WTC11 (cell line): ENCODE results near the gene EVA1C. TPM values are rescaled to one million over a fixed set of nuclear protein-coding genes. Genes with fewer than 3 reads are reported as not detected.
A peak's percentile ranks its signal among the peaks of the same experiment; 100 is the strongest.

Source experiments
- ATAC-seq: fragments of 200-7000 bp; cut with Tn5 transposase; 2 replicates; pipeline ENCODE4 v1.10.0; 2021; ENCODE audit warnings: mild to moderate bottlenecking, moderate library complexity
- CTCF ChIA-PET: fragments of 300-600 bp; sonication (Branson Sonifier 250); formaldehyde crosslinking; loops from one replicate; lab custom pipeline; 2021; ENCODE audit warnings: antibody characterized with exemption; lab: Charles Lee
- POLR2A ChIA-PET: fragments of 350-600 bp; sonication (Branson Sonifier 250); formaldehyde crosslinking; loops from one replicate; lab custom pipeline; 2021; ENCODE audit warnings: antibody characterized with exemption; lab: Charles Lee
- DNase-seq: peaks from one replicate; pipeline ENCODE4 v3.0.0; 2021; ENCODE audit warnings: low spot score
- H3K27ac Mint-ChIP-seq: 2 replicates; pipeline ENCODE4 v1.8.0; 2021; ENCODE audit warnings: mixed read lengths
- H3K27me3 Mint-ChIP-seq: 2 replicates; pipeline ENCODE4 v1.8.0; 2021; ENCODE audit warnings: low read depth, mild to moderate bottlenecking, moderate library complexity, mixed read lengths
- H3K36me3 Mint-ChIP-seq: 2 replicates; pipeline ENCODE4 v1.8.0; 2021; ENCODE audit warnings: mixed read lengths
- H3K4me1 Mint-ChIP-seq: 2 replicates; pipeline ENCODE4 v1.8.0; 2022; ENCODE audit warnings: mixed read lengths
- H3K4me3 Mint-ChIP-seq: 2 replicates; pipeline ENCODE4 v1.8.0; 2021; ENCODE audit warnings: mild to moderate bottlenecking, moderate library complexity, mixed read lengths
- H3K9me3 Mint-ChIP-seq: 2 replicates; pipeline ENCODE4 v1.8.0; 2021; ENCODE audit warnings: mixed read lengths
- AFF4 ChIP-seq: sonication (generic); formaldehyde crosslinking; IDR thresholded peaks from 2 replicates; pipeline ENCODE4 v1.8.1; 2023; ENCODE audit warnings: mild to moderate bottlenecking, missing genetic modification reagents, borderline replicate concordance
- CREB1 ChIP-seq: sonication (generic); formaldehyde crosslinking; IDR thresholded peaks from 2 replicates; pipeline ENCODE4 v1.8.0; 2023; ENCODE audit warnings: mild to moderate bottlenecking, missing genetic modification reagents
- CREM ChIP-seq: sonication (generic); formaldehyde crosslinking; IDR thresholded peaks from 2 replicates; pipeline ENCODE4 v1.8.1; 2022; ENCODE audit warnings: mild to moderate bottlenecking, missing genetic modification reagents, moderate library complexity
- E2F5 ChIP-seq: sonication (generic); formaldehyde crosslinking; IDR thresholded peaks from 2 replicates; pipeline ENCODE4 v1.8.1; 2022; ENCODE audit warnings: mild to moderate bottlenecking, moderate library complexity, missing genetic modification reagents
- NFE2L1 ChIP-seq: sonication (generic); formaldehyde crosslinking; IDR thresholded peaks from 2 replicates; pipeline ENCODE4 v1.8.1; 2023; ENCODE audit warnings: missing genetic modification reagents
- NR1H2 ChIP-seq: sonication (generic); formaldehyde crosslinking; IDR thresholded peaks from 2 replicates; pipeline ENCODE4 v1.9.0; 2021; ENCODE audit warnings: mild to moderate bottlenecking, moderate library complexity, missing genetic modification reagents
- NR2C2 ChIP-seq: sonication (generic); formaldehyde crosslinking; IDR thresholded peaks from 2 replicates; pipeline ENCODE4 v1.8.0; 2022; ENCODE audit warnings: mild to moderate bottlenecking, missing genetic modification reagents
- NR3C1 ChIP-seq: sonication (generic); formaldehyde crosslinking; conservative IDR thresholded peaks from 2 replicates; pipeline ENCODE4 v1.8.1; 2023; ENCODE audit warnings: low read depth, mild to moderate bottlenecking, missing genetic modification reagents
- OVOL2 ChIP-seq: fragments of 250-450 bp; sonication (Bioruptor Pico); IDR thresholded peaks from 2 replicates; pipeline ENCODE4 v1.9.0; 2021; ENCODE audit warnings: mild to moderate bottlenecking, borderline replicate concordance
- RORB ChIP-seq: fragments of 250-450 bp; sonication (Bioruptor Pico); IDR thresholded peaks from 2 replicates; pipeline ENCODE4 v1.9.0; 2021; ENCODE audit warnings: mild to moderate bottlenecking
- SP1 ChIP-seq: sonication (generic); formaldehyde crosslinking; conservative IDR thresholded peaks from 2 replicates; pipeline ENCODE4 v1.8.1; 2022; ENCODE audit warnings: missing genetic modification reagents
- ZNF138 ChIP-seq: sonication (generic); formaldehyde crosslinking; conservative IDR thresholded peaks from 2 replicates; pipeline ENCODE4 v1.8.1; 2022; ENCODE audit warnings: mild to moderate bottlenecking, moderate library complexity, missing genetic modification reagents
- ZNF232 ChIP-seq: sonication (generic); formaldehyde crosslinking; IDR thresholded peaks from 2 replicates; pipeline ENCODE4 v1.8.0; 2022; ENCODE audit warnings: mild to moderate bottlenecking, missing genetic modification reagents
- ZNF317 ChIP-seq: sonication (generic); formaldehyde crosslinking; IDR thresholded peaks from 2 replicates; pipeline ENCODE4 v1.8.1; 2023; ENCODE audit warnings: low read depth, mild to moderate bottlenecking, moderate library complexity, missing genetic modification reagents, borderline replicate concordance
- ZNF396 ChIP-seq: fragments of 250-450 bp; sonication (Bioruptor Pico); IDR thresholded peaks from 2 replicates; pipeline ENCODE4 v1.8.0; 2021; ENCODE audit warnings: mild to moderate bottlenecking, moderate library complexity, borderline replicate concordance
- ZNF423 ChIP-seq: fragments of 250-450 bp; sonication (Bioruptor Pico); IDR thresholded peaks from 2 replicates; pipeline ENCODE4 v2.1.2; 2022; ENCODE audit warnings: mild to moderate bottlenecking, moderate library complexity
- total RNA-seq: library from RNA; stranded (reverse); gene quantifications from 3 replicates; pipeline ENCODE4 v1.2.3, GENCODE V29; 2021
- TF ChIP-seq, protein P1 (sequence below): sonication (generic); formaldehyde crosslinking; IDR thresholded peaks from 2 replicates; pipeline ENCODE4 v1.8.1; 2023; ENCODE audit warnings: mild to moderate bottlenecking, missing genetic modification reagents
- TF ChIP-seq, protein P2 (sequence below): fragments of 200-600 bp; IDR thresholded peaks from 2 replicates; pipeline ENCODE4 v1.8.0; 2022; ENCODE audit warnings: antibody characterized with exemption
- TF ChIP-seq, protein P3 (sequence below): fragments of 250-450 bp; sonication (Bioruptor Pico); IDR thresholded peaks from 2 replicates; pipeline ENCODE4 v1.9.0; 2021; ENCODE audit warnings: mild to moderate bottlenecking, borderline replicate concordance

The EVA1C gene
- total RNA-seq, 1 experiment from 2014 or later, result 3.1 TPM

- Mint-ChIP-seq H3K4me1 (peaks cover 49% of the 10 kb centered on the region), H3K27me3 (no peaks in the 10 kb centered on the region)
- POLR2A ChIA-PET, result no interaction called here
- CTCF ChIA-PET, result interaction anchor here (1.2 to 3.9 kb wide), 7 partner anchors 8 to 256 kb away, joined by 3 to 50 read pairs (median 4); no protein-coding TSS in a partner anchor
- TF ChIP-seq, protein P1, sequence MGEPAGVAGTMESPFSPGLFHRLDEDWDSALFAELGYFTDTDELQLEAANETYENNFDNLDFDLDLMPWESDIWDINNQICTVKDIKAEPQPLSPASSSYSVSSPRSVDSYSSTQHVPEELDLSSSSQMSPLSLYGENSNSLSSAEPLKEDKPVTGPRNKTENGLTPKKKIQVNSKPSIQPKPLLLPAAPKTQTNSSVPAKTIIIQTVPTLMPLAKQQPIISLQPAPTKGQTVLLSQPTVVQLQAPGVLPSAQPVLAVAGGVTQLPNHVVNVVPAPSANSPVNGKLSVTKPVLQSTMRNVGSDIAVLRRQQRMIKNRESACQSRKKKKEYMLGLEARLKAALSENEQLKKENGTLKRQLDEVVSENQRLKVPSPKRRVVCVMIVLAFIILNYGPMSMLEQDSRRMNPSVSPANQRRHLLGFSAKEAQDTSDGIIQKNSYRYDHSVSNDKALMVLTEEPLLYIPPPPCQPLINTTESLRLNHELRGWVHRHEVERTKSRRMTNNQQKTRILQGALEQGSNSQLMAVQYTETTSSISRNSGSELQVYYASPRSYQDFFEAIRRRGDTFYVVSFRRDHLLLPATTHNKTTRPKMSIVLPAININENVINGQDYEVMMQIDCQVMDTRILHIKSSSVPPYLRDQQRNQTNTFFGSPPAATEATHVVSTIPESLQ (CRISPR knock-in tag), result no peak
- TF ChIP-seq AFF4, result no peak
- TF ChIP-seq RORB (CRISPR knock-in tag), result no peak
- no peak for TF ChIP-seq CREM (CRISPR knock-in tag)
- TF ChIP-seq CREB1, result no peak
- no peak for TF ChIP-seq ZNF138 (CRISPR knock-in tag)
- TF ChIP-seq, protein P2, sequence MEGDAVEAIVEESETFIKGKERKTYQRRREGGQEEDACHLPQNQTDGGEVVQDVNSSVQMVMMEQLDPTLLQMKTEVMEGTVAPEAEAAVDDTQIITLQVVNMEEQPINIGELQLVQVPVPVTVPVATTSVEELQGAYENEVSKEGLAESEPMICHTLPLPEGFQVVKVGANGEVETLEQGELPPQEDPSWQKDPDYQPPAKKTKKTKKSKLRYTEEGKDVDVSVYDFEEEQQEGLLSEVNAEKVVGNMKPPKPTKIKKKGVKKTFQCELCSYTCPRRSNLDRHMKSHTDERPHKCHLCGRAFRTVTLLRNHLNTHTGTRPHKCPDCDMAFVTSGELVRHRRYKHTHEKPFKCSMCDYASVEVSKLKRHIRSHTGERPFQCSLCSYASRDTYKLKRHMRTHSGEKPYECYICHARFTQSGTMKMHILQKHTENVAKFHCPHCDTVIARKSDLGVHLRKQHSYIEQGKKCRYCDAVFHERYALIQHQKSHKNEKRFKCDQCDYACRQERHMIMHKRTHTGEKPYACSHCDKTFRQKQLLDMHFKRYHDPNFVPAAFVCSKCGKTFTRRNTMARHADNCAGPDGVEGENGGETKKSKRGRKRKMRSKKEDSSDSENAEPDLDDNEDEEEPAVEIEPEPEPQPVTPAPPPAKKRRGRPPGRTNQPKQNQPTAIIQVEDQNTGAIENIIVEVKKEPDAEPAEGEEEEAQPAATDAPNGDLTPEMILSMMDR, result no peak
- TF ChIP-seq ZNF423 (CRISPR knock-in tag), result no peak
- TF ChIP-seq SP1 (CRISPR knock-in tag), result no peak
- TF ChIP-seq NFE2L1 (CRISPR knock-in tag), result no peak
- TF ChIP-seq NR1H2, result no peak
- TF ChIP-seq ZNF232, result no peak
- no peak for TF ChIP-seq OVOL2 (CRISPR knock-in tag)
- TF ChIP-seq E2F5 (CRISPR knock-in tag), result no peak
- no peak for TF ChIP-seq NR2C2 (CRISPR knock-in tag)
- TF ChIP-seq ZNF317 (CRISPR knock-in tag), result no peak
- no peak for TF ChIP-seq NR3C1 (CRISPR knock-in tag)
- TF ChIP-seq, protein P3, sequence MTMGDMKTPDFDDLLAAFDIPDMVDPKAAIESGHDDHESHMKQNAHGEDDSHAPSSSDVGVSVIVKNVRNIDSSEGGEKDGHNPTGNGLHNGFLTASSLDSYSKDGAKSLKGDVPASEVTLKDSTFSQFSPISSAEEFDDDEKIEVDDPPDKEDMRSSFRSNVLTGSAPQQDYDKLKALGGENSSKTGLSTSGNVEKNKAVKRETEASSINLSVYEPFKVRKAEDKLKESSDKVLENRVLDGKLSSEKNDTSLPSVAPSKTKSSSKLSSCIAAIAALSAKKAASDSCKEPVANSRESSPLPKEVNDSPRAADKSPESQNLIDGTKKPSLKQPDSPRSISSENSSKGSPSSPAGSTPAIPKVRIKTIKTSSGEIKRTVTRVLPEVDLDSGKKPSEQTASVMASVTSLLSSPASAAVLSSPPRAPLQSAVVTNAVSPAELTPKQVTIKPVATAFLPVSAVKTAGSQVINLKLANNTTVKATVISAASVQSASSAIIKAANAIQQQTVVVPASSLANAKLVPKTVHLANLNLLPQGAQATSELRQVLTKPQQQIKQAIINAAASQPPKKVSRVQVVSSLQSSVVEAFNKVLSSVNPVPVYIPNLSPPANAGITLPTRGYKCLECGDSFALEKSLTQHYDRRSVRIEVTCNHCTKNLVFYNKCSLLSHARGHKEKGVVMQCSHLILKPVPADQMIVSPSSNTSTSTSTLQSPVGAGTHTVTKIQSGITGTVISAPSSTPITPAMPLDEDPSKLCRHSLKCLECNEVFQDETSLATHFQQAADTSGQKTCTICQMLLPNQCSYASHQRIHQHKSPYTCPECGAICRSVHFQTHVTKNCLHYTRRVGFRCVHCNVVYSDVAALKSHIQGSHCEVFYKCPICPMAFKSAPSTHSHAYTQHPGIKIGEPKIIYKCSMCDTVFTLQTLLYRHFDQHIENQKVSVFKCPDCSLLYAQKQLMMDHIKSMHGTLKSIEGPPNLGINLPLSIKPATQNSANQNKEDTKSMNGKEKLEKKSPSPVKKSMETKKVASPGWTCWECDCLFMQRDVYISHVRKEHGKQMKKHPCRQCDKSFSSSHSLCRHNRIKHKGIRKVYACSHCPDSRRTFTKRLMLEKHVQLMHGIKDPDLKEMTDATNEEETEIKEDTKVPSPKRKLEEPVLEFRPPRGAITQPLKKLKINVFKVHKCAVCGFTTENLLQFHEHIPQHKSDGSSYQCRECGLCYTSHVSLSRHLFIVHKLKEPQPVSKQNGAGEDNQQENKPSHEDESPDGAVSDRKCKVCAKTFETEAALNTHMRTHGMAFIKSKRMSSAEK, result no peak
- no peak for TF ChIP-seq ZNF396 (CRISPR knock-in tag)
- TF ChIP-seq, all 79 proteins: peak for 0
- Mint-ChIP-seq H3K27ac (peak overlapping the region; percentile 94), H3K4me3 (no peak overlapping the region), H3K36me3 (peaks cover 29% of the 10 kb centered on the region), H3K9me3 (peaks cover 32% of the 10 kb centered on the region)
- ATAC-seq, result peak; percentile 63
- DNase-seq, result peak; percentile 39
Observed at GRCh38 chr21:32562426-32562825, 149.9 kb downstream of the EVA1C start.
